ENCODE results near the gene TGM2. TPM values are rescaled to one million over a fixed set of nuclear protein-coding genes. Genes with fewer than 3 reads are reported as not detected.

TGM2 gene
- polyA plus RNA-seq, 1 donor (not counting 4 experiments of a cell fraction or from before 2014, with no cell fraction given), result 18.7 TPM

- Histone ChIP-seq H3K4me3 (ENCODE audit: control insufficient read depth in 2 of 3, extremely low read depth in 1 of 3, insufficient read depth in 2 of 3, low read depth in 1 of 3, low read length in 3 of 3) (no peak overlapping the region), H3K9me1 (ENCODE audit: control insufficient read depth, extremely low read depth, insufficient read depth, low read length) (no peaks in the 10 kb centered on the region), H4K20me1 (ENCODE audit: control insufficient read depth, extremely low read depth, insufficient read depth, low read length) (no peaks in the 10 kb centered on the region), H3K9me3 (ENCODE audit: control insufficient read depth, low read depth, low read length) (no peaks in the 10 kb centered on the region), H2AFZ (ENCODE audit: control insufficient read depth, low read length) (no peak overlapping the region), H3K4me1 (ENCODE audit: control insufficient read depth, extremely low read depth, insufficient read depth, low read length) (peaks cover 10% of the 10 kb centered on the region), H3K36me3 (ENCODE audit: control insufficient read depth in 2 of 2, extremely low read depth in 1 of 2, insufficient read depth in 2 of 2, low read length in 2 of 2) (no peaks in the 10 kb centered on the region), H3K79me2 (ENCODE audit: control insufficient read depth, insufficient read depth, low read length) (no peaks in the 10 kb centered on the region), H3K4me2 (ENCODE audit: control insufficient read depth, extremely low read depth, insufficient read depth, low read depth, low read length) (no peak overlapping the region), H3K27ac (ENCODE audit: control insufficient read depth, insufficient read depth, low read length) (no peak overlapping the region), H3K9ac (ENCODE audit: control insufficient read depth, extremely low read depth, insufficient read depth, low read length) (no peak overlapping the region), H3K27me3 (ENCODE audit: control insufficient read depth, extremely low read depth, insufficient read depth, low read length) (no peaks in the 10 kb centered on the region)
- no peak for FAIRE-seq
- dilution Hi-C loops (cut with MboI; ENCODE audit: extremely low pct_ligation_motif_present, low sequenced_read_pairs), result no loop called here
- DNase-seq (ENCODE audit: low read depth, low spot score), result no peak
- no peak for TF ChIP-seq EZH2 (IDR thresholded peaks at IDR 0.05; ENCODE audit: low read length)
- TF ChIP-seq CTCF (optimal IDR thresholded peaks at IDR 0.05 in 1 of 3, IDR thresholded peaks at IDR 0.05 in 1 of 3, conservative IDR thresholded peaks at IDR 0.05 in 1 of 3; ENCODE audit: extremely low read depth in 1 of 3, insufficient read depth in 2 of 3, low read length in 3 of 3), result no peak
These were observed 25.1 kb upstream of the TGM2 start for GRCh38 chr20:38190166-38190565.

GRCh38 chr20:38187517-38187916, 22.4 kb upstream of the TGM2 start:
- no peaks in the 10 kb centered on the region for H3K9me1 ChIP-seq (ENCODE audit: control insufficient read depth, extremely low read depth, insufficient read depth, low read length)
- H4K20me1 ChIP-seq (ENCODE audit: control insufficient read depth, extremely low read depth, insufficient read depth, low read length), result no peaks in the 10 kb centered on the region
- no peaks in the 10 kb centered on the region for H3K79me2 ChIP-seq (ENCODE audit: control insufficient read depth, insufficient read depth, low read length)
- H3K9ac ChIP-seq (ENCODE audit: control insufficient read depth, extremely low read depth, insufficient read depth, low read length), result no peak overlapping the region
- no peak overlapping the region for H3K4me3 ChIP-seq (ENCODE audit: control insufficient read depth in 2 of 3, extremely low read depth in 1 of 3, insufficient read depth in 2 of 3, low read depth in 1 of 3, low read length in 3 of 3)
- no peaks in the 10 kb centered on the region for H3K27me3 ChIP-seq (ENCODE audit: control insufficient read depth, extremely low read depth, insufficient read depth, low read length)
- H3K36me3 ChIP-seq (ENCODE audit: control insufficient read depth in 2 of 2, extremely low read depth in 1 of 2, insufficient read depth in 2 of 2, low read length in 2 of 2), result no peaks in the 10 kb centered on the region
- TF ChIP-seq CTCF (optimal IDR thresholded peaks at IDR 0.05 in 1 of 3, IDR thresholded peaks at IDR 0.05 in 1 of 3, conservative IDR thresholded peaks at IDR 0.05 in 1 of 3; ENCODE audit: extremely low read depth in 1 of 3, insufficient read depth in 2 of 3, low read length in 3 of 3), result no peak
- TF ChIP-seq EZH2 (IDR thresholded peaks at IDR 0.05; ENCODE audit: low read length), result no peak
- H2AFZ ChIP-seq (ENCODE audit: control insufficient read depth, low read length), result no peak overlapping the region
- peaks cover 22% of the 10 kb centered on the region for H3K4me1 ChIP-seq (ENCODE audit: control insufficient read depth, extremely low read depth, insufficient read depth, low read length)
- no peak for DNase-seq (ENCODE audit: low read depth, low spot score)
- no peak overlapping the region for H3K4me2 ChIP-seq (ENCODE audit: control insufficient read depth, extremely low read depth, insufficient read depth, low read depth, low read length)
- dilution Hi-C loops (cut with MboI; ENCODE audit: extremely low pct_ligation_motif_present, low sequenced_read_pairs), result no loop called here
- no peak overlapping the region for H3K27ac ChIP-seq (ENCODE audit: control insufficient read depth, insufficient read depth, low read length)
- FAIRE-seq, result no peak
- no peaks in the 10 kb centered on the region for H3K9me3 ChIP-seq (ENCODE audit: control insufficient read depth, low read depth, low read length)
